ENCODE measurements around the gene NUP43.

NUP43 gene

DNA sequence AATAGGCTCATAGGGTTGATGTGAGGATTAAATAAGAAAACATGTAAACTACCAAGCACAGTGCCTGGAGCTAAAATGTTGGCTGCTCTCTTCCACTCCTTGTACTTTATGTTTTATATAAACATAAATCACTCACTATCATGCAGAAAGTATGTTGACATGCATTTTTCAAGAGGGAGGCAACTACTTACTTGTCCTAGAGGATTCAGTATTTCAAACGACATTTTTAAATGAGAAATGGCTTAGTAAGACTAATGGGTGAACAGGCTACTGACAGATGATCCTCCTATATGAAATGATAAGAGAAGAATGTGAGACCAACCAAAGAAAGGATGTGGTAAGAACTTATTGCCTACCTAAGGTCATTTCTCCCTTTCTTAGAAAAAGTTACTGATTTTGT is 49.4 kb downstream of the NUP43 start:
- no peaks in the 10 kb centered on the region for H3K9me3 ChIP-seq (ENCODE audit: insufficient read depth, low read length, severe bottlenecking)
- H3K79me2 ChIP-seq (ENCODE audit: insufficient read depth, low read length): peaks cover 99% of the 10 kb centered on the region
- H3K4me3 ChIP-seq (ENCODE audit: low read depth in 1 of 2, low read length in 2 of 2): no peak overlapping the region
- no peak for TF ChIP-seq EZH2 (IDR thresholded peaks at IDR 0.05; ENCODE audit: borderline replicate concordance, low read depth, low read length, severe bottlenecking)
- TF ChIP-seq, protein P1, sequence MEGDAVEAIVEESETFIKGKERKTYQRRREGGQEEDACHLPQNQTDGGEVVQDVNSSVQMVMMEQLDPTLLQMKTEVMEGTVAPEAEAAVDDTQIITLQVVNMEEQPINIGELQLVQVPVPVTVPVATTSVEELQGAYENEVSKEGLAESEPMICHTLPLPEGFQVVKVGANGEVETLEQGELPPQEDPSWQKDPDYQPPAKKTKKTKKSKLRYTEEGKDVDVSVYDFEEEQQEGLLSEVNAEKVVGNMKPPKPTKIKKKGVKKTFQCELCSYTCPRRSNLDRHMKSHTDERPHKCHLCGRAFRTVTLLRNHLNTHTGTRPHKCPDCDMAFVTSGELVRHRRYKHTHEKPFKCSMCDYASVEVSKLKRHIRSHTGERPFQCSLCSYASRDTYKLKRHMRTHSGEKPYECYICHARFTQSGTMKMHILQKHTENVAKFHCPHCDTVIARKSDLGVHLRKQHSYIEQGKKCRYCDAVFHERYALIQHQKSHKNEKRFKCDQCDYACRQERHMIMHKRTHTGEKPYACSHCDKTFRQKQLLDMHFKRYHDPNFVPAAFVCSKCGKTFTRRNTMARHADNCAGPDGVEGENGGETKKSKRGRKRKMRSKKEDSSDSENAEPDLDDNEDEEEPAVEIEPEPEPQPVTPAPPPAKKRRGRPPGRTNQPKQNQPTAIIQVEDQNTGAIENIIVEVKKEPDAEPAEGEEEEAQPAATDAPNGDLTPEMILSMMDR (IDR thresholded peaks at IDR 0.05; ENCODE audit: borderline replicate concordance, extremely low read depth, low read length, poor library complexity, severe bottlenecking): no peak
- no peak overlapping the region for H3K27ac ChIP-seq (ENCODE audit: low read length)
- H4K20me1 ChIP-seq (ENCODE audit: insufficient read depth, low read length): peaks cover 42% of the 10 kb centered on the region
- ATAC-seq (ENCODE audit: insufficient read depth, low read depth): no peak
- H3K4me1 ChIP-seq (ENCODE audit: insufficient read depth, low read length): no peaks in the 10 kb centered on the region
- H3K36me3 ChIP-seq (ENCODE audit: insufficient read depth, low read length): peaks cover 86% of the 10 kb centered on the region
- H3K27me3 ChIP-seq (ENCODE audit: insufficient read depth, low read length, poor library complexity): no peaks in the 10 kb centered on the region
- H2AFZ ChIP-seq (ENCODE audit: low read depth, low read length): no peak overlapping the region
- no peak for DNase-seq
- H3K4me2 ChIP-seq (ENCODE audit: insufficient read depth, low read length): no peak overlapping the region
- no peak overlapping the region for H3K9ac ChIP-seq (ENCODE audit: low read depth, low read length)

- H2AFZ ChIP-seq (ENCODE audit: low read depth, low read length): no peak overlapping the region
- no peaks in the 10 kb centered on the region for H3K27me3 ChIP-seq (ENCODE audit: insufficient read depth, low read length, poor library complexity)
- TF ChIP-seq, protein P1 (IDR thresholded peaks at IDR 0.05; ENCODE audit: borderline replicate concordance, extremely low read depth, low read length, poor library complexity, severe bottlenecking): no peak
- no peak for TF ChIP-seq EZH2 (IDR thresholded peaks at IDR 0.05; ENCODE audit: borderline replicate concordance, low read depth, low read length, severe bottlenecking)
- peaks cover 96% of the 10 kb centered on the region for H3K79me2 ChIP-seq (ENCODE audit: insufficient read depth, low read length)
- DNase-seq (no peak), ATAC-seq (ENCODE audit: insufficient read depth, low read depth) (no peak)
- H3K4me2 ChIP-seq (ENCODE audit: insufficient read depth, low read length): no peak overlapping the region
- H3K27ac ChIP-seq (ENCODE audit: low read length): no peak overlapping the region
- peaks cover 86% of the 10 kb centered on the region for H3K36me3 ChIP-seq (ENCODE audit: insufficient read depth, low read length)
- H3K4me3 ChIP-seq (ENCODE audit: low read depth in 1 of 2, low read length in 2 of 2): no peak overlapping the region
- no peaks in the 10 kb centered on the region for H3K9me3 ChIP-seq (ENCODE audit: insufficient read depth, low read length, severe bottlenecking)
- H3K4me1 ChIP-seq (ENCODE audit: insufficient read depth, low read length): no peaks in the 10 kb centered on the region
- peaks cover 45% of the 10 kb centered on the region for H4K20me1 ChIP-seq (ENCODE audit: insufficient read depth, low read length)
- no peak overlapping the region for H3K9ac ChIP-seq (ENCODE audit: low read depth, low read length)
Observed at GRCh38 chr6:149694921-149695320, 51.4 kb downstream of the NUP43 start.

DNA sequence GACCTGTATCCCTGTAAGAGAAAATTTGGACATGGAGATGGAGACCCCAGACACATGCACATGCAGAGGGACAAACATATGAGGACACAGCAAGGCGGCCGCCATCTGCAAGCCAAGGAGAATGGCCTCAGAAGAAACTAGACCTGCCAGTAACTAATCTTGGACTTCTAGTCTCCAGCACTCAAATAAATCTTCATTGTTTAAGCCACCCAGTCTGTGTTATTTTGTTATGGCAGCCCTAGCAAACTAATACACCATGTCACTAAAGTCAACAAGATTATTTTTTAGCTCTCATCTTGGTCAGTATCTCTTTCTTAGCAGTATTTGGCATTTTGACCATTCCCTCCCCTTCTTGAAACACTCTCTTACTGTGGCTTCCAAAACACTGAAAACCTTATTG is 55.1 kb downstream of the NUP43 start:
- Histone ChIP-seq H3K4me2 (ENCODE audit: insufficient read depth, low read length) (no peak overlapping the region), H2AFZ (ENCODE audit: low read depth, low read length) (no peak overlapping the region), H3K9me3 (ENCODE audit: insufficient read depth, low read length, severe bottlenecking) (no peaks in the 10 kb centered on the region), H3K9ac (ENCODE audit: low read depth, low read length) (no peak overlapping the region), H4K20me1 (ENCODE audit: insufficient read depth, low read length) (peaks cover 30% of the 10 kb centered on the region), H3K4me1 (ENCODE audit: insufficient read depth, low read length) (no peaks in the 10 kb centered on the region), H3K36me3 (ENCODE audit: insufficient read depth, low read length) (peaks cover 71% of the 10 kb centered on the region), H3K27ac (ENCODE audit: low read length) (no peak overlapping the region), H3K27me3 (ENCODE audit: insufficient read depth, low read length, poor library complexity) (no peaks in the 10 kb centered on the region), H3K79me2 (ENCODE audit: insufficient read depth, low read length) (peaks cover 87% of the 10 kb centered on the region), H3K4me3 (ENCODE audit: low read depth in 1 of 2, low read length in 2 of 2) (no peak overlapping the region)
- DNase-seq: no peak
- no peak for ATAC-seq (ENCODE audit: insufficient read depth, low read depth)
- TF ChIP-seq EZH2 (IDR thresholded peaks at IDR 0.05; ENCODE audit: borderline replicate concordance, low read depth, low read length, severe bottlenecking): no peak
- TF ChIP-seq, protein P1 (IDR thresholded peaks at IDR 0.05; ENCODE audit: borderline replicate concordance, extremely low read depth, low read length, poor library complexity, severe bottlenecking): no peak

GRCh38 chr6:149686230-149686629 is 60.1 kb downstream of the NUP43 start:
- H3K9ac ChIP-seq (ENCODE audit: low read depth, low read length): no peak overlapping the region
- peaks cover 78% of the 10 kb centered on the region for H3K79me2 ChIP-seq (ENCODE audit: insufficient read depth, low read length)
- H3K27ac ChIP-seq (ENCODE audit: low read length): no peak overlapping the region
- H3K9me3 ChIP-seq (ENCODE audit: insufficient read depth, low read length, severe bottlenecking): no peaks in the 10 kb centered on the region
- H3K27me3 ChIP-seq (ENCODE audit: insufficient read depth, low read length, poor library complexity): no peaks in the 10 kb centered on the region
- ATAC-seq (ENCODE audit: insufficient read depth, low read depth): no peak
- peaks cover 31% of the 10 kb centered on the region; the same call in 1 of the 2 replicates for H4K20me1 ChIP-seq (ENCODE audit: insufficient read depth, low read length)
- peaks cover 61% of the 10 kb centered on the region for H3K36me3 ChIP-seq (ENCODE audit: insufficient read depth, low read length)
- no peak for TF ChIP-seq EZH2 (IDR thresholded peaks at IDR 0.05; ENCODE audit: borderline replicate concordance, low read depth, low read length, severe bottlenecking)
- TF ChIP-seq, protein P1 (IDR thresholded peaks at IDR 0.05; ENCODE audit: borderline replicate concordance, extremely low read depth, low read length, poor library complexity, severe bottlenecking): no peak
- no peak overlapping the region for H3K4me3 ChIP-seq (ENCODE audit: low read depth in 1 of 2, low read length in 2 of 2)
- H3K4me2 ChIP-seq (ENCODE audit: insufficient read depth, low read length): no peak overlapping the region
- no peak overlapping the region for H2AFZ ChIP-seq (ENCODE audit: low read depth, low read length)
- no peaks in the 10 kb centered on the region for H3K4me1 ChIP-seq (ENCODE audit: insufficient read depth, low read length)
- no peak for DNase-seq

All from DND-41 (cell line).